Gastrocnemius medialis (tissue), 4 donors: ENCODE results near the gene ERP29. TPM values are rescaled to one million over a fixed set of nuclear protein-coding genes. Genes with fewer than 3 reads are reported as not detected.

Experiments used
- ATAC-seq, 2 donors: fragments of 150-250 bp; one replicate each; pipeline ENCODE4 v1.9.1; 2016
- DNase-seq, 2 donors: peaks; one replicate each; pipeline ENCODE4 v3.0.0-alpha.2; 2019
- H3K27ac ChIP-seq, 4 donors: fragments of 200-600 bp; sonication (generic); 1 replicate in 1 of 4; 2 replicates in 3 of 4; pipeline ENCODE4 v1.5.1; 2016 to 2018; ENCODE audit warnings: mild to moderate bottlenecking in 2 of 4, moderate library complexity in 1 of 4
- H3K27me3 ChIP-seq, 3 donors: fragments of 200-600 bp; sonication (generic) in 2 of 3; 1 replicate in 1 of 3; 2 replicates in 2 of 3; pipeline versions ENCODE4 v1.5.1 to v1.6.0; 2016 to 2019; ENCODE audit warnings: mild to moderate bottlenecking in 1 of 3, moderate library complexity in 1 of 3
- H3K36me3 ChIP-seq, 2 donors: fragments of 200-600 bp; sonication (generic) in 1 of 2; one replicate each; pipeline ENCODE4 v1.5.1; 2017 to 2018
- H3K4me1 ChIP-seq, 2 donors: fragments of 200-600 bp; sonication (generic) in 1 of 2; one replicate each; pipeline ENCODE4 v1.5.1; 2016 to 2017; ENCODE audit warnings: mild to moderate bottlenecking in 2 of 2
- H3K4me3 ChIP-seq, 4 donors: fragments of 200-600 bp; sonication (generic) in 3 of 4; 1 replicate in 1 of 4; 2 replicates in 3 of 4; pipeline ENCODE4 v1.5.1; 2016 to 2019; ENCODE audit warnings: mild to moderate bottlenecking in 2 of 4
- H3K9me3 ChIP-seq, 3 donors: fragments of 200-600 bp; sonication (generic) in 2 of 3; 1 replicate in 1 of 3; 2 replicates in 2 of 3; pipeline ENCODE4 v1.5.1; 2016 to 2019
- POLR2A ChIP-seq, 2 donors: fragments of 450-650 bp; IDR thresholded peaks; one replicate each; pipeline ENCODE4 v1.6.1; 2017; ENCODE audit warnings: antibody characterized with exemption in 2 of 2, mild to moderate bottlenecking in 2 of 2, moderate library complexity in 2 of 2
- in situ Hi-C, 4 donors: fragments of 200-750 bp; cut with MboI; loops; one replicate each; pipeline versions ENCODE4 v1.15.0 to v1.8.0; 2017; ENCODE audit warnings: low sequenced_read_pairs in 4 of 4
- intact Hi-C: fragments of 100-400 bp; cut with DNase I; formaldehyde crosslinking; loops from one replicate; pipeline ENCODE4 v1.15.1; 2023; ENCODE audit warnings: low total_unique reads
- total RNA-seq, 4 donors: library from RNA; depleted of rRNA; stranded (reverse); fragments of >200 nt; gene quantifications; one replicate each; pipeline versions ENCODE4 v1.1.0 to v1.2.3, GENCODE V29; 2016
- TF ChIP-seq, protein P1 (sequence below), 5 experiments: fragments of 450-650 bp in 3 of 5; fragments of 200-600 bp in 2 of 5; sonication (generic) in 2 of 5; IDR thresholded peaks in 4 of 5; conservative IDR thresholded peaks in 1 of 5; 1 replicate in 4 of 5; 2 replicates in 1 of 5; pipeline ENCODE4 v1.5.1; 2016 to 2019; ENCODE audit warnings: antibody characterized with exemption in 5 of 5, mild to moderate bottlenecking in 3 of 5, moderate library complexity in 3 of 5

The ERP29 gene
- total RNA-seq, 4 donors from 2014 or later, result 9.9 to 20.9 (median 16.8) TPM

GRCh38 chr12:112023759-112024396, 10.7 kb downstream of the ERP29 start:
- H3K27ac ChIP-seq, result no peak overlapping the region
- ATAC-seq (peak in 1 of 2 donors; percentile 38), DNase-seq (no peak)
- intact Hi-C loops, result no loop called here
- no peaks in the 10 kb centered on the region for H3K9me3 ChIP-seq
- TF ChIP-seq, protein P1, sequence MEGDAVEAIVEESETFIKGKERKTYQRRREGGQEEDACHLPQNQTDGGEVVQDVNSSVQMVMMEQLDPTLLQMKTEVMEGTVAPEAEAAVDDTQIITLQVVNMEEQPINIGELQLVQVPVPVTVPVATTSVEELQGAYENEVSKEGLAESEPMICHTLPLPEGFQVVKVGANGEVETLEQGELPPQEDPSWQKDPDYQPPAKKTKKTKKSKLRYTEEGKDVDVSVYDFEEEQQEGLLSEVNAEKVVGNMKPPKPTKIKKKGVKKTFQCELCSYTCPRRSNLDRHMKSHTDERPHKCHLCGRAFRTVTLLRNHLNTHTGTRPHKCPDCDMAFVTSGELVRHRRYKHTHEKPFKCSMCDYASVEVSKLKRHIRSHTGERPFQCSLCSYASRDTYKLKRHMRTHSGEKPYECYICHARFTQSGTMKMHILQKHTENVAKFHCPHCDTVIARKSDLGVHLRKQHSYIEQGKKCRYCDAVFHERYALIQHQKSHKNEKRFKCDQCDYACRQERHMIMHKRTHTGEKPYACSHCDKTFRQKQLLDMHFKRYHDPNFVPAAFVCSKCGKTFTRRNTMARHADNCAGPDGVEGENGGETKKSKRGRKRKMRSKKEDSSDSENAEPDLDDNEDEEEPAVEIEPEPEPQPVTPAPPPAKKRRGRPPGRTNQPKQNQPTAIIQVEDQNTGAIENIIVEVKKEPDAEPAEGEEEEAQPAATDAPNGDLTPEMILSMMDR (IDR thresholded peaks at IDR 0.05 in 4 of 5, conservative IDR thresholded peaks at IDR 0.05 in 1 of 5), result no peak
- no peak for TF ChIP-seq POLR2A (IDR thresholded peaks at IDR 0.05)
- no peaks in the 10 kb centered on the region for H3K27me3 ChIP-seq
- no peak overlapping the region for H3K4me3 ChIP-seq
- peaks cover 0 to 70% of the 10 kb centered on the region in 2 donors for H3K36me3 ChIP-seq
- peaks cover 0 to 2% of the 10 kb centered on the region in 2 donors for H3K4me1 ChIP-seq
- in situ Hi-C loops, result no loop called here

DNA sequence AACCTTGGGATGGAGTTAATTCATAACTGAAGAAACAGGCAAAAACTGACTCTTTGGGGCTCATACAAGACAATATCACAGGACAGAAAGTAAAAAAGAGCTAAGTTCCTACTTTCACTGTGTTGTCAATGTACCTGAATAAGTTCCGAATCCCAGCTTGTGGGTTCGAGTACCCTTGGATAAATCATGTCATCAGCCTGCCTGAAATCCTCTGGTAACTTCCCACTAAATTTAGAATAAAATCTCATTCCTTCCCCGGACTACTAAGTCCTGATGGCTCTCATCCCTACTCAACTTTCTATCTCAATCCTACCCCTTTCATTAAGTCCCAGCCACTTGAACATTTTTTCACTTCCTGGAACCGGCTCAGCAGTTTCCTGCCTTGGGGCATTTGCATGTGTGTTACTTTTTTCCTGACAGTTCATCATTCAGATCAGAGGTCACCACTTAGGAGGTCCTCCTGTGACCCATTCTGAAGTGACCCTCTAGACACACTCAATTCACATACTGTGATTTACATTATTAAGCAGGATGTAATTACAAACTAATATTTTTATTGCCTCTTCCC, 12.7 kb downstream of the ERP29 start:
- ATAC-seq, result no peak
- no peaks in the 10 kb centered on the region for H3K9me3 ChIP-seq
- TF ChIP-seq POLR2A (IDR thresholded peaks at IDR 0.05), result no peak
- in situ Hi-C loops, result no loop called here
- no peaks in the 10 kb centered on the region for H3K27me3 ChIP-seq
- no peak overlapping the region for H3K4me3 ChIP-seq
- peaks cover 0 to 74% of the 10 kb centered on the region in 2 donors for H3K36me3 ChIP-seq
- intact Hi-C loops, result no loop called here
- H3K27ac ChIP-seq, result no peak overlapping the region
- H3K4me1 ChIP-seq, result no peaks in the 10 kb centered on the region
- no peak for DNase-seq

GRCh38 chr12:112029301-112029700, 16.1 kb downstream of the ERP29 start:
- intact Hi-C loops (no loop called here), in situ Hi-C loops (no loop called here)
- peaks cover 0 to 79% of the 10 kb centered on the region in 2 donors for H3K36me3 ChIP-seq
- H3K9me3 ChIP-seq, result no peaks in the 10 kb centered on the region
- H3K4me1 ChIP-seq, result no peaks in the 10 kb centered on the region
- DNase-seq (no peak), ATAC-seq (no peak)
- no peak overlapping the region for H3K4me3 ChIP-seq
- no peaks in the 10 kb centered on the region for H3K27me3 ChIP-seq
- H3K27ac ChIP-seq, result no peak overlapping the region
- no peak for TF ChIP-seq POLR2A (IDR thresholded peaks at IDR 0.05)
- TF ChIP-seq, protein P1 (IDR thresholded peaks at IDR 0.05 in 4 of 5, conservative IDR thresholded peaks at IDR 0.05 in 1 of 5), result no peak

- no peaks in the 10 kb centered on the region for H3K9me3 ChIP-seq
- H3K27me3 ChIP-seq, result no peaks in the 10 kb centered on the region
- no peak overlapping the region for H3K27ac ChIP-seq
- intact Hi-C loops (no loop called here), in situ Hi-C loops (no loop called here)
- DNase-seq, result no peak
- H3K4me3 ChIP-seq, result no peak overlapping the region
- TF ChIP-seq, protein P1 (IDR thresholded peaks at IDR 0.05 in 4 of 5, conservative IDR thresholded peaks at IDR 0.05 in 1 of 5), result no peak
- TF ChIP-seq POLR2A (IDR thresholded peaks at IDR 0.05), result no peak
- no peak for ATAC-seq
- H3K36me3 ChIP-seq, result peaks cover 0 to 90% of the 10 kb centered on the region in 2 donors
- H3K4me1 ChIP-seq, result no peaks in the 10 kb centered on the region
These were observed 18.2 kb downstream of the ERP29 start for GRCh38 chr12:112031472-112031871.

GRCh38 chr12:112032292-112032691, 19.1 kb downstream of the ERP29 start:
- no peak for DNase-seq
- ATAC-seq, result no peak
- TF ChIP-seq, protein P1 (IDR thresholded peaks at IDR 0.05 in 4 of 5, conservative IDR thresholded peaks at IDR 0.05 in 1 of 5), result no peak
- no peak for TF ChIP-seq POLR2A (IDR thresholded peaks at IDR 0.05)
- Histone ChIP-seq H3K36me3 (peaks cover 0 to 94% of the 10 kb centered on the region in 2 donors), H3K27me3 (no peaks in the 10 kb centered on the region), H3K4me3 (no peak overlapping the region), H3K27ac (no peak overlapping the region), H3K9me3 (no peaks in the 10 kb centered on the region), H3K4me1 (no peaks in the 10 kb centered on the region)
- intact Hi-C loops, result no loop called here
- in situ Hi-C loops, result no loop called here
